Naive thymus-derived CD8-positive, alpha-beta T cell (primary cell): ENCODE measurements around the gene KLK10. TPM values are rescaled to one million over a fixed set of nuclear protein-coding genes. Genes with fewer than 3 reads are reported as not detected.
A peak's percentile ranks its signal among the peaks of the same experiment; 100 is the strongest.
"Not testable (repeated sequence)": the region's sequence is repeated elsewhere in the genome, so short reads cannot be mapped to it uniquely, and the experiment has no call there.

Experiments used
- ATAC-seq, 2 donors: fragments of 150-1000 bp; cut with Tn5 transposase in 1 of 2; sonication (Bioruptor Pico), chemical (Tn5 transposase) in 1 of 2; 1 replicate in 1 of 2; 2 replicates in 1 of 2; pipeline ENCODE4 v1.10.0; 2021; ENCODE audit warnings: mild to moderate bottlenecking in 2 of 2, moderate library complexity in 2 of 2
- POLR2A ChIA-PET: fragments of 350-600 bp; sonication (Branson Sonifier 250); formaldehyde crosslinking; loops from one replicate; lab custom pipeline; 2021; ENCODE audit warnings: antibody characterized with exemption; lab: Charles Lee
- DNase-seq, 10 donors: peaks; one replicate each; pipeline versions ENCODE4 v3.0.0 to v3.0.0-alpha.2; 2020 to 2022
- H3K27ac Mint-ChIP-seq, 10 donors: one replicate each; pipeline ENCODE4 v1.8.0; 2020 to 2022; ENCODE audit warnings: mild to moderate bottlenecking in 10 of 10, mixed read lengths in 10 of 10, moderate library complexity in 4 of 10, inconsistent platforms in 1 of 10
- H3K27me3 Mint-ChIP-seq, 5 donors: one replicate each; pipeline ENCODE4 v1.8.0; 2021 to 2022; ENCODE audit warnings: mixed read lengths in 5 of 5
- H3K36me3 Mint-ChIP-seq, 3 donors: one replicate each; pipeline ENCODE4 v1.8.0; 2020 to 2022; ENCODE audit warnings: mixed read lengths in 3 of 3, mild to moderate bottlenecking in 2 of 3, inconsistent platforms in 1 of 3
- H3K4me1 Mint-ChIP-seq, 4 donors: one replicate each; pipeline ENCODE4 v1.8.0; 2021 to 2022; ENCODE audit warnings: mixed read lengths in 4 of 4
- H3K4me3 Mint-ChIP-seq, 10 donors: one replicate each; pipeline ENCODE4 v1.8.0; 2020 to 2022; ENCODE audit warnings: mild to moderate bottlenecking in 10 of 10, mixed read lengths in 10 of 10, moderate library complexity in 6 of 10, inconsistent platforms in 1 of 10
- H3K9me3 Mint-ChIP-seq, 9 donors: one replicate each; pipeline ENCODE4 v1.8.0; 2020 to 2022; ENCODE audit warnings: mixed read lengths in 9 of 9, mild to moderate bottlenecking in 3 of 9, inconsistent platforms in 1 of 9, moderate library complexity in 1 of 9
- polyA plus RNA-seq, 3 donors: library from polyadenylated mRNA; unstranded; fragments of 300-500 nt; fragmentation: Illumina TruSeq; gene quantifications; one replicate each; pipeline ENCODE4 v1.2.3, GENCODE V29; 2021
- total RNA-seq, 8 experiments: library from RNA in 2 of 8; stranded (reverse) in 2 of 8; gene quantifications; one replicate each; pipeline ENCODE4 v1.2.3 and lab custom pipeline; 2021 to 2026

KLK10 gene
- total and polyA plus RNA-seq, 5 experiments from 2014 or later: not detected

DNA sequence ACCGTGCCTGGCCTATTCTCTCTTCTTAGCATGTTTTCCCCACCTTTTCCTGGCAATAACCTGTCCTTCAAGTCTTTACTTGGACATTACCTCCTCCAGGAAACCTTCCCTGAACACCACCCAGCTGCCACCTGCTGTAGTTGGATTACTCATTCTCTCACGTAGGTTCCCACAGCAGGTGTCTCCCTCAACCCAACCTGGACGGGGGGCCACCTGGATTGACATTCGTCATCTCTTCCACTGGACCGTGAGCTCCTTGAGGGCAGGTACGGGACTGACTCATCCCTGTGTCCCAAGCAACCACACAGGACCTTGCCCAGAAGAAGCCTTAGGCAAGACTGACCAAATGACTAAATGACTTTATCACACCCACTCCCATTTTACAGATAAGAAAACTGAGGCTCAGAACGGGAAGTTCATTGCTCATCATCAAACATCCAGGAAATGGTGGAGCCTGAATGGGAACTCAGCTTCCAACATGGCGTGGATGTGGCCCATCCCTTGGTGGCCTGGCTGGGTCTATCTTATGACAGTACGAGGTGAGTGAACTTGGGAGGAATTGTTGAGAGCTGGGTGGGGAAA, 46.6 kb downstream of the KLK10 start:
- no peak overlapping the region for H3K4me3 Mint-ChIP-seq
- no peak for ATAC-seq
- no peak for DNase-seq
- peaks cover 0 to 2% (median 0%) of the 10 kb centered on the region in 9 donors for H3K9me3 Mint-ChIP-seq
- H3K36me3 Mint-ChIP-seq: peaks cover 0 to 6% (median 0%) of the 10 kb centered on the region in 3 donors
- H3K27me3 Mint-ChIP-seq: peaks cover 43 to 81% (median 55%) of the 10 kb centered on the region in 5 donors
- H3K27ac Mint-ChIP-seq: no peak overlapping the region
- POLR2A ChIA-PET: interaction anchor here (0.6 kb wide), 1 partner anchor 1631 kb away, joined by 6 read pairs; no protein-coding TSS in a partner anchor
- H3K4me1 Mint-ChIP-seq: peaks cover 0 to 4% (median 0%) of the 10 kb centered on the region in 4 donors

- H3K36me3 Mint-ChIP-seq, ATAC-seq, H3K27ac Mint-ChIP-seq, POLR2A ChIA-PET, H3K4me3 Mint-ChIP-seq, DNase-seq, H3K9me3 Mint-ChIP-seq, H3K4me1 Mint-ChIP-seq: not testable (repeated sequence)
- H3K27me3 Mint-ChIP-seq: peaks cover 37 to 88% (median 51%) of the 10 kb centered on the region in 5 donors
Measured at GRCh38 chr19:50969810-50970209, 49.7 kb downstream of the KLK10 start.

- POLR2A ChIA-PET: no interaction called here
Measured at GRCh38 chr19:50969413-50969760, 50.1 kb downstream of the KLK10 start, which contains the start of gene KLK6. Gene KLK6 (minus strand): TSS chr19:50969591. CDS start chr19:50968104, 1,487 bp downstream.

DNA sequence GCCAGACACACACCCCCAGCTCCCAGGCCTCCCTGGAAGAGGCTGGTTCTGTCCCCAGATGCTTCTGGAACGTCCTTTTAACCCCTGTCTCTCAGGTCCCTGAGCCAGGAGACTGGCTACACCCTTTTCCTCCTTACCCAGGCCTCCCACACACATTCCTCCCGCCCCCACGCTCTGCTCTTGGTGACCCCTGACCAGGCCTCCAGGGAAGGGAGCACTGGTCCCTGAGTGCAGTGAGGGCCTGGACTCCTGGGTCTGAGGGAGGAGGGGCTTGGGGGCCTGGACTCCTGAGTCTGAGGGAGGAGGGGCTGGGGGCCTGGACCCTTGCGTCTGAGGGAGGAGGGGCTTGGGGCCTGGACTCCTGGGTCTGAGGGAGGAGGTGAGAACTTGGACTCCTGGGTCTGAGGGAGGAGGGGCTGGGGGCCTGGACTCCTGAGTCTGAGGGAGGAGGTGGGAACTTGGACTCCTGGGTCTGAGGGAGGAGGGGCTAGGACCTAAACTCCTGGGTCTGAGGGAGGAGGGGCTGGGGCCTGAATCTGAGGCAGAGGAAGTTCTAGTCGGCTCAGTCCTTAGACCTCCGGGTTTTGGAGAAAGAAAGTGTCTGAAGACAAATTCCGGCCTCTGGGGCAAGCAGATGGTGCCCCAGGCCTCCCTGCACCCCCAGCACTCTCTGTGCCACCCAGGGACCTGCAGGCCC, 50.6 kb downstream of the KLK10 start:
- POLR2A ChIA-PET: no interaction called here
- ATAC-seq (no peak), DNase-seq (no peak)
- Mint-ChIP-seq H3K4me1 (peaks cover 0 to 4% (median 0%) of the 10 kb centered on the region in 4 donors), H3K4me3 (no peak overlapping the region), H3K27me3 (peaks cover 38 to 91% (median 60%) of the 10 kb centered on the region in 5 donors), H3K9me3 (peaks cover 0 to 7% (median 0%) of the 10 kb centered on the region in 9 donors), H3K27ac (no peak overlapping the region), H3K36me3 (peaks cover 0 to 6% (median 0%) of the 10 kb centered on the region in 3 donors)

More at GRCh38 chr19:50969413-50969760, 50.1 kb downstream of the KLK10 start, which contains the start of gene KLK6:
- Mint-ChIP-seq H3K4me3 (no peak within 1 kb of the TSS), H3K9me3 (peaks cover 0 to 5% (median 0%) of the 10 kb centered on the region in 9 donors), H3K27ac (no peak within 1 kb of the TSS), H3K4me1 (peaks cover 0 to 4% (median 0%) of the 10 kb centered on the region in 4 donors), H3K36me3 (peaks cover 0 to 6% (median 0%) of the 10 kb centered on the region in 3 donors), H3K27me3 (peaks cover 38 to 90% (median 54%) of the 10 kb centered on the region in 5 donors)
- DNase-seq: no peak
- no peak for ATAC-seq

DNA sequence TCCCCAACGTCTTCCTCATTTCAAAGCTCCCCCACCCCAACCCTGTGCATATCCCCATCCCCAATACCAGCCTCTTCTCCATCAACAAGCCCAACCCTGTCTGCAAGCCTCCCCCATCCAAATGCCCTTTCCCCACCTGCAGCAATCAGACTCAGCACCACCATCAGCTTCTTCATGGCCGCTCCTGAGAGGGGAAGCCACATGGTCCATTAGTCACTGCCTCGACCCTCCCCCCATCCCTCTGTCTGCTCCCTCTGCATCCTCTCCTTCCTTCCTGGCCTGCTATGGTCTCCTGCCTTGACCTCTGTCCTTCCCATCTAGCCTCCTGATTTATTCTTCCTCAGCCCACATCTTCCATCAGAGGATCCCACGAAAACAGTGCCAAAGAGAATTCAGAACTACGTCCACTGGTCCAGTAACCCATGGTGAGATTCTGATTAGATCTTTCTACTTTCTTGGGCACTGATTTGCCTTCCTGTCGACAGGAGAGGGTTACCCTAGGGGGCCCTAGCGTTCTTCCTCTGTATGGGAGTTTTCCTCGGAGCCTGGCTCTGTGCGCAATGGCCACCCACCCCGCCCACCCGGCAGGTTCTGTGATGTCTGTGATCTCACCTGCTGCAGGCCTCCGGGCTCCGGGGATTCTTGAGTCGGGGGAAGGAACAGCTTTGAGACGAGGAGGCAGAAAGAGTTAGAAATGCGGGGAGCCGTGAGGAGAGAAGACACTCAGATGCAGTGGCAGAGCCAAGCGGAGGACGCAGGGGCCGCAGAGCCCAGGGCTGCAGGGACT, 51.4 kb downstream of the KLK10 start:
- no peak overlapping the region for H3K27ac Mint-ChIP-seq
- peaks cover 0 to 6% (median 0%) of the 10 kb centered on the region in 3 donors for H3K36me3 Mint-ChIP-seq
- DNase-seq (no peak), ATAC-seq (no peak)
- peaks cover 0 to 13% (median 2%) of the 10 kb centered on the region in 9 donors for H3K9me3 Mint-ChIP-seq
- POLR2A ChIA-PET: no interaction called here
- H3K4me3 Mint-ChIP-seq: no peak overlapping the region
- H3K4me1 Mint-ChIP-seq: peaks cover 0 to 4% (median 0%) of the 10 kb centered on the region in 4 donors
- H3K27me3 Mint-ChIP-seq: peaks cover 34 to 91% (median 64%) of the 10 kb centered on the region in 5 donors

DNA sequence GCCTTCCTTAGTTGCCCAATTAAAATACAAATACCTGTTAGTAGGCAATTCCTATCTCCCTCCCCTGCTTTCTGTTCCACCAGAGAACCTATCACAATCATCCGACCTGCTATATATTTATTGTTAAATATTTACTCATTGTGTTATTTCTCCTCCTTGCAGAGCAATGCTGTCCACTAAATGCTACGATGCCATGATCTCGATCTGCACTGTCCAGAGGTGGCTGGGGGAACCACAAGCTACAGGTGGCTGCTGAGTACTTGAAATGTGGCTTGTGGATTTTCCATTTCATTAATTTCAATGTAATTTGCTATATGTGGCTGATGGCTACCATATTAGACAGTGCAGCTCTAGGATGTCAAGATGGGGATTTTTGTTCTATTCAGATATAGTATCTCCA, 55.2 kb downstream of the KLK10 start:
- POLR2A ChIA-PET: no interaction called here
- Mint-ChIP-seq H3K9me3 (peaks cover 0 to 37% (median 15%) of the 10 kb centered on the region in 9 donors), H3K4me3 (no peak overlapping the region), H3K4me1 (peaks cover 0 to 2% (median 0%) of the 10 kb centered on the region in 4 donors), H3K27me3 (peaks cover 29 to 82% (median 62%) of the 10 kb centered on the region in 5 donors), H3K27ac (no peak overlapping the region), H3K36me3 (peaks cover 0 to 4% (median 2%) of the 10 kb centered on the region in 3 donors)
- no peak for DNase-seq
- no peak for ATAC-seq

- DNase-seq: no peak
- Mint-ChIP-seq H3K9me3 (peaks cover 0 to 41% (median 16%) of the 10 kb centered on the region in 9 donors), H3K4me1 (peaks cover 0 to 2% (median 0%) of the 10 kb centered on the region in 4 donors), H3K27ac (peak overlapping the region in 1 of 10 donors; percentile 71), H3K4me3 (no peak overlapping the region), H3K36me3 (peaks cover 2 to 5% (median 3%) of the 10 kb centered on the region in 3 donors), H3K27me3 (peaks cover 33 to 88% (median 66%) of the 10 kb centered on the region in 5 donors)
- ATAC-seq: no peak
- POLR2A ChIA-PET: no interaction called here
Measured at GRCh38 chr19:50963381-50963780, 56.1 kb downstream of the KLK10 start.

Other genes starting within 250 kb of the KLK10 start
- not detected for gene GPR32, start 249.2 kb downstream of the KLK10 start, total RNA-seq
- gene GPR32, start 249.2 kb downstream of the KLK10 start, polyA plus RNA-seq: not detected
- gene ACP4, start 229.3 kb downstream of the KLK10 start, total RNA-seq: not detected
- under 1 TPM in 1 of 3 donors, not detected in 2; 0.14 TPM for gene ACP4, start 229.3 kb downstream of the KLK10 start, polyA plus RNA-seq
- gene KLK1, start 195.9 kb downstream of the KLK10 start, total RNA-seq: not detected
- not detected for gene KLK1, start 195.9 kb downstream of the KLK10 start, polyA plus RNA-seq
- not detected for gene KLK15, start 186.1 kb downstream of the KLK10 start, total RNA-seq
- not detected for gene KLK15, start 186.1 kb downstream of the KLK10 start, polyA plus RNA-seq
- gene KLK3, start 164.8 kb downstream of the KLK10 start, total RNA-seq: not detected
- not detected for gene KLK3, start 164.8 kb downstream of the KLK10 start, polyA plus RNA-seq
- not detected for gene KLK2, start 146.3 kb downstream of the KLK10 start, total RNA-seq
- gene KLK2, start 146.3 kb downstream of the KLK10 start, polyA plus RNA-seq: not detected
- not detected for gene KLK4, start 108.3 kb downstream of the KLK10 start, total RNA-seq
- not detected for gene KLK4, start 108.3 kb downstream of the KLK10 start, polyA plus RNA-seq
- not detected for gene KLK5, start 66.7 kb downstream of the KLK10 start, total RNA-seq
- gene KLK5, start 66.7 kb downstream of the KLK10 start, polyA plus RNA-seq: not detected
- gene KLK6, start 50.1 kb downstream of the KLK10 start, total RNA-seq: not detected
- gene KLK6, start 50.1 kb downstream of the KLK10 start, polyA plus RNA-seq: not detected
- gene KLK7, start 35.8 kb downstream of the KLK10 start, total RNA-seq: not detected
- gene KLK7, start 35.8 kb downstream of the KLK10 start, polyA plus RNA-seq: not detected
- not detected for gene KLK8, start 18.1 kb downstream of the KLK10 start, total RNA-seq
- gene KLK8, start 18.1 kb downstream of the KLK10 start, polyA plus RNA-seq: not detected
- gene KLK11, start 6.9 kb upstream of the KLK10 start, total RNA-seq: not detected
- not detected for gene KLK11, start 6.9 kb upstream of the KLK10 start, polyA plus RNA-seq
- not detected for gene KLK12, start 15.3 kb upstream of the KLK10 start, total RNA-seq
- gene KLK12, start 15.3 kb upstream of the KLK10 start, polyA plus RNA-seq: not detected
- not detected for gene KLK13, start 45.4 kb upstream of the KLK10 start, total RNA-seq
- not detected for gene KLK13, start 45.4 kb upstream of the KLK10 start, polyA plus RNA-seq
- gene KLK14, start 63.2 kb upstream of the KLK10 start, total RNA-seq: 1 to 10 TPM; 1.1 to 1.5 TPM
- not detected for gene KLK14, start 63.2 kb upstream of the KLK10 start, polyA plus RNA-seq
- 10 to 100 TPM in 1 of 2 experiments, 1 to 10 TPM in 1; 10.0 to 10.3 TPM for gene CTU1, start 88.7 kb upstream of the KLK10 start, total RNA-seq
- gene CTU1, start 88.7 kb upstream of the KLK10 start, polyA plus RNA-seq: 1 to 10 TPM; 2.4 to 9.3 (median 5.4) TPM
- 1 to 10 TPM; 1.3 to 2.4 TPM for gene SIGLEC9, start 105.2 kb upstream of the KLK10 start, total RNA-seq
- 1 to 10 TPM in 1 of 3 donors, under 1 TPM in 2; 0.32 to 1.5 (median 0.83) TPM for gene SIGLEC9, start 105.2 kb upstream of the KLK10 start, polyA plus RNA-seq
- not detected for gene SIGLEC7, start 122.6 kb upstream of the KLK10 start, total RNA-seq
- under 1 TPM in 1 of 3 donors, not detected in 2; 0.68 TPM for gene SIGLEC7, start 122.6 kb upstream of the KLK10 start, polyA plus RNA-seq
- gene CD33, start 205.4 kb upstream of the KLK10 start, total RNA-seq: under 1 TPM in 1 of 2 experiments, not detected in 1; 0.73 TPM
- under 1 TPM in 1 of 3 donors, not detected in 2; 0.16 TPM for gene CD33, start 205.4 kb upstream of the KLK10 start, polyA plus RNA-seq
- gene SIGLECL1, start 231.4 kb upstream of the KLK10 start, total RNA-seq: not detected
- not detected for gene SIGLECL1, start 231.4 kb upstream of the KLK10 start, polyA plus RNA-seq